ENCODE results near the gene BHLHA15.
"Not testable (repeated sequence)": the region's sequence is repeated elsewhere in the genome, so short reads cannot be mapped to it uniquely, and the experiment has no call there.

Gene BHLHA15

GRCh38 chr7:98215561-98216495 lies 4.6 kb downstream of the BHLHA15 start:
- no peaks in the 10 kb centered on the region for H3K9me3 ChIP-seq (ENCODE audit: control extremely low read depth in 1 of 5, control insufficient read depth in 4 of 5, insufficient read depth in 2 of 5, low read depth in 1 of 5, low read length in 4 of 5)
- WGBS (ENCODE audit: insufficient coverage), result 97% methylated on average over 29 of the region's 32 CpGs
- H3K36me3 ChIP-seq (ENCODE audit: control insufficient read depth in 4 of 4, insufficient read depth in 4 of 4, low read length in 3 of 4), result peaks cover 0 to 11% (median 0%) of the 10 kb centered on the region in 4 experiments
- H3K4me1 ChIP-seq (ENCODE audit: control extremely low read depth in 1 of 4, control insufficient read depth in 4 of 4, insufficient read depth in 4 of 4, low read length in 3 of 4), result peaks cover 0 to 18% (median 14%) of the 10 kb centered on the region in 4 experiments
- H3K27ac ChIP-seq (ENCODE audit: insufficient read depth in 1 of 2, low read depth in 1 of 2, low read length in 2 of 2, poor library complexity in 1 of 2, severe bottlenecking in 2 of 2), result no peak overlapping the region
- peaks cover 0 to 11% (median 2%) of the 10 kb centered on the region in 5 experiments for H3K27me3 ChIP-seq (replicated peaks in 2 of 5; ENCODE audit: control insufficient read depth in 4 of 5, insufficient read depth in 5 of 5, low read length in 4 of 5)
- POLR2A ChIA-PET, result no interaction called here
- CTCF ChIA-PET, result no interaction called here
- no peak overlapping the region for H3K4me3 ChIP-seq (ENCODE audit: control insufficient read depth in 1 of 7, extremely low read depth in 1 of 7, insufficient read depth in 4 of 7, low read depth in 2 of 7, low read length in 6 of 7)
- DNase-seq, result no peak

- POLR2A ChIA-PET, result no interaction called here
Observed at GRCh38 chr7:98216941-98217622, 5.8 kb downstream of the BHLHA15 start.

DNA sequence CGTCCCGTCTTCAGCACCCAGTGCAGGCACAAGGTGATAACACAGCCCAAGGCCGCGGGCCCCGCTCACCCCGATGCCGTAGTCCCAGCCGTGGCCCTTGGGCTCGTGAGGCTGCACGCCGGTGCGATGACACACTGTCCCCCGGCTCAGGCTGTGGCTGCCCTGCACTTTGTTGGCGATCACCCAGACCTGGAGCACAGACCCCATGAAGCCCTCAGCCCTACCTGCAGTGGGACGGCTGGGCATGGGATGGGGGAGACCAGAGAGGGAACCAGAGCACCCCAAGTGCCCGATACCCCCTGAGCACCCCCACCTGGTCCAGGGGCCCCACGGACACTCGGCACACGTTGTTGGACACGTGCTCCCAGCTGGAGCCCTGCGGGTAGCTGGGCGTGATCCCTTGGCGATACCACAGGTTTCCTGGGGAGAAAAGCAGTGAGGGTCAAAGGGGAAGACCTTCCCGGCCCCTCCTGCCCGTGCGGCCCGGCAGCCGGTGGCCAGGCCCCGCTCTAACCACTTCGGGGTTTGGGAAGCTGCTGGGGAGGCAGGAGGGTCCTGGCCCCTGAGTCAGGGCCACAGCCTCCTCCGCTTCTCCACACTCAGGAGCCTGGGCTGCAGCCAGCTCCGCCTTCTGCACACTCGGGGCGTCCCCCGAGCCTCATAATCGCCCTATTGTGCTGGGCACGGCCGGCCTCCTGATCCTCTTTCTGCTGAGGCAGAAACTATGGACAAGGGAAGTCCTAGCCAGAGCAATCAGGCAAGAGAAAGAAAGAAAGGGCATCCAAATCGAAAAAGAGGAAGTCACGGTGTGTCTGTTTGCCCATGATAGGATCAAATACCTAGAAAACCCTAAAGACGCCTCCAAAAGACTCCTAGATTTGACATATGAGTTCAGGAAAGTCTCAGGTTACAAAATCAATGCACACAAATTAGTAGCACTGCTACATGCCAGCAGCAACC lies 6.7 kb downstream of the BHLHA15 start:
- H3K4me3 ChIP-seq (ENCODE audit: control insufficient read depth in 1 of 7, extremely low read depth in 1 of 7, insufficient read depth in 4 of 7, low read depth in 2 of 7, low read length in 6 of 7), result peak overlapping the region in 2 of 7 experiments; percentile 46 to 50
- H3K27me3 ChIP-seq (replicated peaks in 2 of 5; ENCODE audit: control insufficient read depth in 4 of 5, insufficient read depth in 5 of 5, low read length in 4 of 5), result peaks cover 0 to 2% (median 0%) of the 10 kb centered on the region in 5 experiments
- no peak overlapping the region for H3K27ac ChIP-seq (ENCODE audit: insufficient read depth in 1 of 2, low read depth in 1 of 2, low read length in 2 of 2, poor library complexity in 1 of 2, severe bottlenecking in 2 of 2)
- CTCF ChIA-PET, result no interaction called here
- H3K4me1 ChIP-seq (ENCODE audit: control extremely low read depth in 1 of 4, control insufficient read depth in 4 of 4, insufficient read depth in 4 of 4, low read length in 3 of 4), result peaks cover 0 to 16% (median 11%) of the 10 kb centered on the region in 4 experiments
- H3K36me3 ChIP-seq (ENCODE audit: control insufficient read depth in 4 of 4, insufficient read depth in 4 of 4, low read length in 3 of 4), result peaks cover 0 to 18% (median 3%) of the 10 kb centered on the region in 4 experiments
- H3K9me3 ChIP-seq (ENCODE audit: control extremely low read depth in 1 of 5, control insufficient read depth in 4 of 5, insufficient read depth in 2 of 5, low read depth in 1 of 5, low read length in 4 of 5), result no peaks in the 10 kb centered on the region
- 59% methylated on average over 31 of the region's 41 CpGs for WGBS (ENCODE audit: insufficient coverage)
- peak; percentile 52 to 85 (median 58) for DNase-seq
- POLR2A ChIA-PET, result no interaction called here

More at GRCh38 chr7:98216941-98217622, 5.8 kb downstream of the BHLHA15 start:
- DNase-seq, result no peak
- CTCF ChIA-PET, result no interaction called here
- Histone ChIP-seq H3K27me3 (replicated peaks in 2 of 5; ENCODE audit: control insufficient read depth in 4 of 5, insufficient read depth in 5 of 5, low read length in 4 of 5) (peaks cover 0 to 4% (median 0%) of the 10 kb centered on the region in 5 experiments), H3K36me3 (ENCODE audit: control insufficient read depth in 4 of 4, insufficient read depth in 4 of 4, low read length in 3 of 4) (peaks cover 0 to 18% (median 3%) of the 10 kb centered on the region in 4 experiments), H3K4me1 (ENCODE audit: control extremely low read depth in 1 of 4, control insufficient read depth in 4 of 4, insufficient read depth in 4 of 4, low read length in 3 of 4) (peaks cover 0 to 16% (median 11%) of the 10 kb centered on the region in 4 experiments), H3K27ac (ENCODE audit: insufficient read depth in 1 of 2, low read depth in 1 of 2, low read length in 2 of 2, poor library complexity in 1 of 2, severe bottlenecking in 2 of 2) (no peak overlapping the region), H3K9me3 (ENCODE audit: control extremely low read depth in 1 of 5, control insufficient read depth in 4 of 5, insufficient read depth in 2 of 5, low read depth in 1 of 5, low read length in 4 of 5) (no peaks in the 10 kb centered on the region), H3K4me3 (ENCODE audit: control insufficient read depth in 1 of 7, extremely low read depth in 1 of 7, insufficient read depth in 4 of 7, low read depth in 2 of 7, low read length in 6 of 7) (no peak overlapping the region)
- 95% methylated on average over 20 of the region's 24 CpGs for WGBS (ENCODE audit: insufficient coverage)

DNA sequence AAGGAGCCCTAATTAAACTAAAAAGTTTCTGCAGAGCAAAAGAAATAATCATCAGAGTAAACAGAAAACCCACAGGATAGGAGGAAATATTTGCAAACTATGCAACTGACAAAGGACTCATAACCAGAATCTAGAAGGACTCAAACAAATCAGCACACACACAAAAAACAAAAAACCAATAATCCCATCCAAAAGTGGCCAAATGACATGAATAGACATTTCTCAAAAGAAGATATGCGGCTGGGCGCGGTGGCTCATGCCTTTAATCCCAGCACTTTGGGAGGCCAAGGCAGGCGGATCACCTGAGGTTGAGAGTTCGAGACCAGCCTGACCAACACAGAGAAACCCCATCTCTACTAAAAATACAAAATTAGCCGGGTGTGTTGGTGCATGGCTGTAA lies 8.1 kb downstream of the BHLHA15 start:
- CTCF ChIA-PET; H3K27me3 ChIP-seq (replicated peaks in 2 of 5; ENCODE audit: control insufficient read depth in 4 of 5, insufficient read depth in 5 of 5, low read length in 4 of 5); DNase-seq; POLR2A ChIA-PET; H3K27ac ChIP-seq (ENCODE audit: insufficient read depth in 1 of 2, low read depth in 1 of 2, low read length in 2 of 2, poor library complexity in 1 of 2, severe bottlenecking in 2 of 2); H3K9me3 ChIP-seq (ENCODE audit: control extremely low read depth in 1 of 5, control insufficient read depth in 4 of 5, insufficient read depth in 2 of 5, low read depth in 1 of 5, low read length in 4 of 5); H3K4me3 ChIP-seq (ENCODE audit: control insufficient read depth in 1 of 7, extremely low read depth in 1 of 7, insufficient read depth in 4 of 7, low read depth in 2 of 7, low read length in 6 of 7): not testable (repeated sequence)
- WGBS (ENCODE audit: insufficient coverage), result no CpG with 5 or more reads among the region's 6 CpGs
- H3K4me1 ChIP-seq (ENCODE audit: control extremely low read depth in 1 of 4, control insufficient read depth in 4 of 4, insufficient read depth in 4 of 4, low read length in 3 of 4), result peaks cover 0 to 16% (median 11%) of the 10 kb centered on the region in 4 experiments
- peaks cover 0 to 18% (median 5%) of the 10 kb centered on the region in 4 experiments for H3K36me3 ChIP-seq (ENCODE audit: control insufficient read depth in 4 of 4, insufficient read depth in 4 of 4, low read length in 3 of 4)

- H3K9me3 ChIP-seq (ENCODE audit: control extremely low read depth in 1 of 5, control insufficient read depth in 4 of 5, insufficient read depth in 2 of 5, low read depth in 1 of 5, low read length in 4 of 5), result no peaks in the 10 kb centered on the region
- peaks cover 0 to 16% (median 6%) of the 10 kb centered on the region in 4 experiments for H3K36me3 ChIP-seq (ENCODE audit: control insufficient read depth in 4 of 4, insufficient read depth in 4 of 4, low read length in 3 of 4)
- POLR2A ChIA-PET, result no interaction called here
- peaks cover 0 to 16% (median 11%) of the 10 kb centered on the region in 4 experiments for H3K4me1 ChIP-seq (ENCODE audit: control extremely low read depth in 1 of 4, control insufficient read depth in 4 of 4, insufficient read depth in 4 of 4, low read length in 3 of 4)
- H3K4me3 ChIP-seq (ENCODE audit: control insufficient read depth in 1 of 7, extremely low read depth in 1 of 7, insufficient read depth in 4 of 7, low read depth in 2 of 7, low read length in 6 of 7), result no peak overlapping the region
- no peak for DNase-seq
- CTCF ChIA-PET, result no interaction called here
- H3K27me3 ChIP-seq (replicated peaks in 2 of 5; ENCODE audit: control insufficient read depth in 4 of 5, insufficient read depth in 5 of 5, low read length in 4 of 5), result no peaks in the 10 kb centered on the region
- WGBS (ENCODE audit: insufficient coverage), result 98% methylated on average over 29 of the region's 34 CpGs
- no peak overlapping the region for H3K27ac ChIP-seq (ENCODE audit: insufficient read depth in 1 of 2, low read depth in 1 of 2, low read length in 2 of 2, poor library complexity in 1 of 2, severe bottlenecking in 2 of 2)
Observed at GRCh38 chr7:98221611-98222532, 10.6 kb downstream of the BHLHA15 start.

Data from common myeloid progenitor, CD34-positive (primary cell).